DMS53 treated with DMSO at 0.1 percent for 48 hours (cell line): ENCODE data around the gene CD79B.
"Not testable (repeated sequence)": the region's sequence is repeated elsewhere in the genome, so short reads cannot be mapped to it uniquely, and the experiment has no call there.

Source experiments
- DNase-seq: peaks from one replicate; lab custom pipeline; 2025; ENCODE audit not compliant: unreplicated experiment; lab: John Stamatoyannopoulos, UW

CD79B gene

GRCh38 chr17:63915753-63916152 lies 16.4 kb downstream of the CD79B start:
- not testable (repeated sequence) for DNase-seq

- DNase-seq, result no peak
Observed at GRCh38 chr17:63914471-63914870, 17.7 kb downstream of the CD79B start.

- no peak for DNase-seq
Observed at GRCh38 chr17:63911657-63912100, 20.5 kb downstream of the CD79B start.

- DNase-seq, result no peak
Observed at GRCh38 chr17:63911041-63911635, 21.0 kb downstream of the CD79B start, which contains the start of gene CSHL1. TSS of gene CSHL1 (minus strand) at chr17:63911258. CDS start at chr17:63911196, 62 bp downstream.

GRCh38 chr17:63910096-63910495 lies 22.0 kb downstream of the CD79B start:
- DNase-seq, result no peak

- DNase-seq, result not testable (repeated sequence)
Observed at GRCh38 chr17:63909586-63909985, 22.5 kb downstream of the CD79B start.

- not testable (repeated sequence) for DNase-seq
Observed at GRCh38 chr17:63907161-63907778, 24.9 kb downstream of the CD79B start.

GRCh38 chr17:63904796-63905195 lies 27.3 kb downstream of the CD79B start:
- not testable (repeated sequence) for DNase-seq

GRCh38 chr17:63903787-63904201 lies 28.3 kb downstream of the CD79B start:
- DNase-seq, result not testable (repeated sequence)

GRCh38 chr17:63901971-63902370 lies 30.2 kb downstream of the CD79B start:
- DNase-seq, result not testable (repeated sequence)

- not testable (repeated sequence) for DNase-seq
Observed at GRCh38 chr17:63898899-63899798, 33.0 kb downstream of the CD79B start.

- not testable (repeated sequence) for DNase-seq
Observed at GRCh38 chr17:63896524-63897354, 35.4 kb downstream of the CD79B start, which contains the start of gene CSH1. TSS of gene CSH1 (minus strand) at chr17:63896574. CDS start at chr17:63896511, 63 bp downstream.

- not testable (repeated sequence) for DNase-seq
Observed at GRCh38 chr17:63894821-63895220, 37.3 kb downstream of the CD79B start.

GRCh38 chr17:63894021-63894420 lies 38.1 kb downstream of the CD79B start:
- DNase-seq, result not testable (repeated sequence)

- not testable (repeated sequence) for DNase-seq
Observed at GRCh38 chr17:63892316-63893037, 39.7 kb downstream of the CD79B start.

GRCh38 chr17:63889026-63889848 lies 42.9 kb downstream of the CD79B start:
- DNase-seq, result not testable (repeated sequence)

GRCh38 chr17:63885119-63885518 lies 47.0 kb downstream of the CD79B start:
- DNase-seq, result not testable (repeated sequence)

GRCh38 chr17:63882626-63883126 lies 49.5 kb downstream of the CD79B start:
- not testable (repeated sequence) for DNase-seq
